GM19397 (cell line): ENCODE results near the gene PLD2.
"Not testable (repeated sequence)": the region's sequence is repeated elsewhere in the genome, so short reads cannot be mapped to it uniquely, and the experiment has no call there.

ENCODE experiments used
- ATAC-seq: cut with Tn5 transposase; IDR thresholded peaks from one replicate; pipeline ENCODE4 v1.9.1; 2021; ENCODE audit warnings: mild to moderate bottlenecking, moderate library complexity; ENCODE audit not compliant: unreplicated experiment

Gene PLD2

DNA sequence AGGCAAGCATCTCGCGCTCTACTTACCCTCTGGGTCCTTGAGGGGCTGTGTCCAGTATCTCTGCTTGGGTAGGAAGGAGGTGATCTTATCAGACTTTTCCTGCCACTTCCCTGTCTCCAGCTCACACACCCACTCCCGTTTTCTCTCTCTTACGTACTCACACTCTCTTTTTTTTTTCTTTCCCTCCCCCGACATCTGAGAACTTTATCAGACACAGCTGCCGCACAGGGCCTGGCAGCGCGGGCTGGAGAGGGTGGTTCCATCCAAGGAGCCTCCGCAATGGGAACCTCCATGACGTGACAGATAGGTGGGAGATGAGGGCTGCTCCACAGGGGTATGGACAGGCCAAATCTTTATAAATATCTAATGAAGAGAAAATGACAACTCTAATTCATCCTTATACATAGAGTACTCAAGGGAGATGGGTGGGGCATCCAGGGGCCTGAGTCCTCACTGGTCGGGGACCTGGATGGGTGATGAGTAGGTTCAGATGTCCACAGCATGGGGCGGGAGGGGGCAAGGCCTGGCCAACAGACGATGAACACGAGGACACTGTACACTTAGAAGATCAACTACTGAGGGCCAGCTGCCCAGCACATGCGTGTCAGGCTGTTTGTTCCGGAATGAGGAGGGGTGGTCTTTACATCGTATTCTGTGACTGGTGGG is 49.5 kb downstream of the PLD2 start:
- ATAC-seq, result no peak

- ATAC-seq, result no peak
Measured at GRCh38 chr17:4856937-4857314, 50.0 kb downstream of the PLD2 start.

DNA sequence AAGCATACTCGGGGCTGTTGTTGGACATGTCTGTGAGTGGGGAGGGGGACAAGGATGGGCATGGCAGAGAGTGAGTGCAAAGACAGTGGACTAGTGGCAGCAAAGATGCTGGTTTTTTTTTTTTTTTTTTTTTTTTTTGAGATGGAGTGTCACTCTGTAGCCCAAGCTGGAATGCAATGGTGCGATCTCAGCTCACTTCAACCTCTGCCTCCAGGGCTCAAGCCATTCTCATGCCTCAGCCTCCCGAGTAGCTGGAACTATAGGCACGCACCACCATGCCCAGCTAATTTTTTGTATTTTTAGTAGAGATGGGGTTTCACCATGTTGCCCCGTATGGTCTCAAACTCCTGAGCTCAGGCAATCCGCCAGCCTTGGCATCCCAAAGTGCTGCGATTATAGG is 50.4 kb downstream of the PLD2 start:
- not testable (repeated sequence) for ATAC-seq

- ATAC-seq, result no peak
Measured at GRCh38 chr17:4858068-4858881, 51.3 kb downstream of the PLD2 start.

- ATAC-seq, result no peak
Measured at GRCh38 chr17:4858882-4859260, 51.9 kb downstream of the PLD2 start.

DNA sequence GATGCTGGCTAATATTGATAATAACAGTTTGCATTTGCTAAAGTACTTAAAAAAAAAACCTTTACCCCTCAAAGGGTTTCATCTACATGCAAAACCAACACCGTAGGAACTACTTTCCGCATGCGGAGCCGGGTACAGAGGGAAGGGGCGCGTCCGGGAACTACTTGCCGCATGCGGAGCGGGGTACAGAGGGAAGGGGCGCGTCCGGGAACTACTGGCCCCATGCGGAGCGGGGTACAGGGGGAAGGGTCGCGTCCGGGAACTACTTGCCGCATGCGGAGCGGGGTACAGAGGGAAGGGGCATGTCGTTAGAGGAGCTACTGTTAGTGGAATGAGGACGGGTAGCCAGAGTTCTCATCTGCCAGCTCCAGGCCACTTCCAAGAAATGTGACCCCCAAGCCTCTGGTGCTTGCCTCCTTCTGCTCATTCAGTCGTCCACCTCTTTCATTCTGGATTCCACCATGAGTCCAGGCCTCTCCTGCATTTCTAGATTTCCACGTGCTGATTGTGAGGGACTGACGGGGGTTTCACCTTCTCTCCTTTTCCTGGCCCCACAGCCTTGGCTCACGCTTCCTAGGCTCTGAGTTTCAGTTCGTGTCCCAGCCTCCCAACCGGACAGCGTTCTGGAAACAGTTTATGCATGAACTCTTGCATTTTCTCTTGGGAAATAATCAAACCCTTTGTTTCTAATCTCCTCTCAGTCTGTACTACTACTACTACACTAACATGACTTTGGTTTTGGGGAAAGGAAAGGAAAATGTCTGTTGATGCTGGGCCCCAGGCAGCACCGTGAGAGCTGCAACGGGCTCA is 53.1 kb downstream of the PLD2 start:
- ATAC-seq, result no peak

DNA sequence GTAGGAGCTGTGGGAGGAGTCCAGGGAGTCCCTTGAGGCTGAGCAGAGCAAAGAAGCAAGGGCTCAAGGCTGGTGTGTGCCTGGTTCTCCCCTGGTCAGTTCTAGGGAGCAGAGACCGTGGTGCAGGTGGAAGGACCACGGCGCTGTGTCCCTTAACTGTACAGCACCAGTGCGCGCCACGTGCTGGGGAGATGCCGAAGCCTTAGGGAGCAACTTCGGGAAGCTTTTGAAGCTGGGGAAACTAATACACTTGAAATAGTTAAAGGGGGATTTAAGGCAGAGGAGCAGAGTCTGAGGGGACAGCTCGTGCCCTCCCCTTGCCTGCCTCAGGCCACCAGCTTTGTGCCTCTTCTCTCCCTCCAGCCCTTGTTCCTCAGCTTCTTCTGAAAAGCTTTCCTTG is 53.7 kb downstream of the PLD2 start:
- ATAC-seq, result no peak

DNA sequence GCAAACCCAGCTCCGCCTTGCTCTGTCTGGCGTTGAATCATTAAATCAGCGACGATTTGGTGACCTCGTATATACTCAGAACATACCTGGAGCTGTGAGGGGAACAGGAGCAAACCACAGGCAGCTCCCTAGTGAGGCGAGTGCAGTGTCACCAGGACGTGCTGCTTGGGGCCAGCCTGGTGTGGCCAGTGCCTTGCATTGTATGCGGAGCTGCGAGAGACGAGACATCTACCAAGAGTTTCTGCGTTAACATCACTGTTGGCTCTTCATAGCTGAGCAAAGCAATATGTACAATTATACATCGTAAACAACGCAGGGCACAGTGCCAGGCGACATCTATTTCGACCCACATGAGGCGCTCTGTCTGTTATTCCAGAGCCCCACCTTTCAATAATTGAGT is 54.1 kb downstream of the PLD2 start:
- ATAC-seq, result no peak

DNA sequence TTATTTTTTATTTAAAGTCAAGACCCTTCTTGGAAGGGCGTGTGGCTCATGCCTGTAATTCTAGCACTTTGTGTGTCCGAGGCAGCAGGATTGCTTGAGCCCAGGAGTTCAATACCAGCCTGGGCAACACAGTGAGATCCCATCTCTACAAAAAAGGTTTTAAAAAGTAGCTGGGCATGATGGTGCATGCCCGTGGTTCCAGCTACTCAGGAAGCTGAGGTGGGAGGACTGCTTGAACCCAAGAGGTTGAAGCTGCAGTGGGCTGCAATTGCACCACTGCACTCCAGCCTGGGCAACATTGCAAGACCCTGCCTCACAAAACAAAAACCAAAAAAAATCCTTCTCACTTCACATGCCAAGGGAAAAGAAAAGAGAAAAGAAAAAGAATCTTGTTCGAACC is 55.8 kb downstream of the PLD2 start:
- ATAC-seq, result no peak

DNA sequence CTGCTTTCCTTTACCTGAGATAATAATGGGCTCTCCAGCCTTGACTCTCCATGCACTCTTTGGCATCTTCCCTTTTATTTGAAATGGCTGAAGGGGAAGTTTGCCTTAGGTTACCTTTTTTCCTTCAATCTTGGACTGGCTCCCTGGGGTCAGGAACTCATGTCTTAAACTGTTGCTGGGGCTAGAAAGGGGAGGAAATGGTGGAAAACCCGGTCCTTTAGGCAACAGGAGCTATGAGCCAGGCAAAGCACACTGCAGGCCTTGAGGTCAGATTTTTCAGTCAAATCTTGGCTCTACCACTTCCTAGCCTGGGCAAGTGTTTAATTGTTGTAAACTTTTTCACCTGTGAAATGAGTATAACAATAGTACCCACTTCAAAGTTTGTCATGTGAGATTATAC is 56.4 kb downstream of the PLD2 start:
- ATAC-seq, result no peak

GRCh38 chr17:4867535-4867934 is 60.6 kb downstream of the PLD2 start:
- ATAC-seq, result not testable (repeated sequence)

- ATAC-seq, result not testable (repeated sequence)
Measured at GRCh38 chr17:4869058-4869998, 62.4 kb downstream of the PLD2 start.

DNA sequence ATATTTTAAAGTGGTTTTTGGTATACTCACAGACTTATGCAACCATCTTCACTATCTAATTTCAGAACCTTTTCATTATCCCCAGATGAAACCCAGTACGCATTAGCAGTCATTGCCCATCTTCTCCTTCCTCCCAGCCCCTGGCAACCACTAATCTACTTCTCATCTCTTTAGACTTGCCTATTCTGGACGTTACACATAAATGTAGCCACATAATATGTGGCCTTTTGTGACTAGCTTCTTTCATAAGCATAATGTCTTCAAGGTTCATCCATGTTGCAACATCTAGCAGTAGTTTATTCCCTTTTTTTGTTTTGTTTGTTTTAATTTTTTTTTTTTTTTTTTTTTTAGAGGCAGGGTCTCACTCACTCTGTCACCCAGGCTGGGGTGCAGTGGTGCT is 63.9 kb downstream of the PLD2 start:
- ATAC-seq, result no peak

DNA sequence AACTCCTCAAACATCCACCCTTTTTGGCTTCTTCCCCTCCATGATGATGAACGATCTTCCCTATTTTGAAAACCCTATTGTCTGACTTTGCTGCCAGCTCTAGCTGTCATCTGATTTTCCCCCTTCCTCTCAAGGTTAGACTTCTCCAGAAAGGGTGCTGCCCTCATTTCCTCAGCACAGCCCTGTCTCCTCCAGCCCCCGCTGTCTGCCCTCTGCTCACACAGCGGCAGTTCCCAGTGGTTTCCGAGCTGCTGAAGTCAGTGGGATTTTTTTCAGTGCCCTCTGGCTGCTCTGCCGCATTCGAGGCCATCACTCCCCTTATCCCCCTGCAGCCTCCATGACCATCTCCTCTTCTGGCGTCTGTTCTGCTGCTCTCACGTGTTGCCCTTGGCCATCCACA is 65.8 kb downstream of the PLD2 start:
- no peak for ATAC-seq
